Type B pancreatic cell (in vitro differentiated cells): Measurements from ENCODE around the gene STAG1. TPM values are rescaled to one million over a fixed set of nuclear protein-coding genes. Genes with fewer than 3 reads are reported as not detected.
A peak's percentile ranks its signal among the peaks of the same experiment; 100 is the strongest.

Experiments used
- DNase-seq: peaks from one replicate; pipeline ENCODE4 v3.0.0; 2021; ENCODE audit warnings: mixed read lengths; ENCODE audit not compliant: unreplicated experiment; ENCODE audit errors: extremely low spot score
- H3K27ac Mint-ChIP-seq: 2 replicates; pipeline ENCODE4 v1.8.0; 2021; ENCODE audit warnings: mild to moderate bottlenecking, mixed read lengths
- H3K27me3 Mint-ChIP-seq: 2 replicates; pipeline ENCODE4 v1.8.0; 2021; ENCODE audit warnings: mixed read lengths
- H3K36me3 Mint-ChIP-seq: 2 replicates; pipeline ENCODE4 v1.8.0; 2021; ENCODE audit warnings: mixed read lengths
- H3K4me1 Mint-ChIP-seq: one replicate; pipeline ENCODE4 v1.8.0; 2021; ENCODE audit warnings: mixed read lengths; ENCODE audit not compliant: unreplicated experiment
- H3K4me3 Mint-ChIP-seq: 2 replicates; pipeline ENCODE4 v1.8.0; 2021; ENCODE audit warnings: mild to moderate bottlenecking, mixed read lengths
- H3K9me3 Mint-ChIP-seq: 2 replicates; pipeline ENCODE4 v1.8.0; 2021; ENCODE audit warnings: mixed read lengths
- CTCF ChIP-seq: fragments of 200-600 bp; sonication (generic); conservative IDR thresholded peaks from 2 replicates; pipeline ENCODE4 v1.5.0; 2021; ENCODE audit warnings: antibody characterized with exemption, mild to moderate bottlenecking
- total RNA-seq: library from RNA; stranded (reverse); gene quantifications from 2 replicates; pipeline ENCODE4 v1.2.1, GENCODE V29; 2021; ENCODE audit warnings: low replicate concordance

STAG1 gene
- total RNA-seq, 1 donor from 2014 or later = 45.5 TPM

- Mint-ChIP-seq H3K4me3 (no peak overlapping the region), H3K4me1 (no peaks in the 10 kb centered on the region), H3K36me3 (peaks cover 48% of the 10 kb centered on the region), H3K27me3 (no peaks in the 10 kb centered on the region), H3K9me3 (peaks cover 10% of the 10 kb centered on the region), H3K27ac (no peak overlapping the region)
- no peak for TF ChIP-seq CTCF
- no peak for DNase-seq
These were observed 286.9 kb downstream of the STAG1 start for GRCh38 chr3:136465296-136465695.

GRCh38 chr3:136464502-136464901 is 287.7 kb downstream of the STAG1 start:
- Mint-ChIP-seq H3K27ac (no peak overlapping the region), H3K4me3 (no peak overlapping the region), H3K4me1 (no peaks in the 10 kb centered on the region), H3K9me3 (peaks cover 10% of the 10 kb centered on the region), H3K36me3 (peaks cover 48% of the 10 kb centered on the region), H3K27me3 (no peaks in the 10 kb centered on the region)
- no peak for TF ChIP-seq CTCF
- DNase-seq = no peak

- H3K36me3 Mint-ChIP-seq = peaks cover 48% of the 10 kb centered on the region
- TF ChIP-seq CTCF = no peak
- no peaks in the 10 kb centered on the region for H3K4me1 Mint-ChIP-seq
- no peak for DNase-seq
- no peak overlapping the region for H3K27ac Mint-ChIP-seq
- no peak overlapping the region for H3K4me3 Mint-ChIP-seq
- no peaks in the 10 kb centered on the region for H3K27me3 Mint-ChIP-seq
- peaks cover 10% of the 10 kb centered on the region for H3K9me3 Mint-ChIP-seq
These were observed 289.0 kb downstream of the STAG1 start for GRCh38 chr3:136463170-136463569.

GRCh38 chr3:136457793-136458192 is 294.4 kb downstream of the STAG1 start:
- Mint-ChIP-seq H3K9me3 (peaks cover 6% of the 10 kb centered on the region), H3K27me3 (no peaks in the 10 kb centered on the region), H3K4me3 (no peak overlapping the region), H3K36me3 (peaks cover 56% of the 10 kb centered on the region), H3K27ac (no peak overlapping the region), H3K4me1 (no peaks in the 10 kb centered on the region)
- TF ChIP-seq CTCF = no peak
- DNase-seq = no peak

GRCh38 chr3:136456196-136456595 is 296.0 kb downstream of the STAG1 start:
- peaks cover 47% of the 10 kb centered on the region for H3K36me3 Mint-ChIP-seq
- TF ChIP-seq CTCF = peak; percentile 8
- no peak for DNase-seq
- peaks cover 6% of the 10 kb centered on the region for H3K9me3 Mint-ChIP-seq
- no peak overlapping the region for H3K4me3 Mint-ChIP-seq
- H3K27ac Mint-ChIP-seq = no peak overlapping the region
- H3K27me3 Mint-ChIP-seq = no peaks in the 10 kb centered on the region
- no peaks in the 10 kb centered on the region for H3K4me1 Mint-ChIP-seq

- no peak overlapping the region for H3K4me3 Mint-ChIP-seq
These were observed 307.6 kb downstream of the STAG1 start for GRCh38 chr3:136444581-136444980.

More at GRCh38 chr3:136444581-136444980, 307.6 kb downstream of the STAG1 start:
- Mint-ChIP-seq H3K36me3 (peaks cover 17% of the 10 kb centered on the region), H3K27me3 (no peaks in the 10 kb centered on the region), H3K9me3 (no peaks in the 10 kb centered on the region), H3K27ac (no peak overlapping the region), H3K4me1 (no peaks in the 10 kb centered on the region)
- no peak for DNase-seq
- no peak for TF ChIP-seq CTCF
